Neural cell (in vitro differentiated cells): Measurements from ENCODE around the gene HOXC6. TPM values are rescaled to one million over a fixed set of nuclear protein-coding genes. Genes with fewer than 3 reads are reported as not detected.

ENCODE experiments used
- H2AFZ ChIP-seq: fragments of 200-600, 300-800 bp; sonication (generic), shearing (Covaris generic); 2 replicates; pipeline ENCODE4 v1.6.0; 2014; ENCODE audit warnings: low read depth, mild to moderate bottlenecking, antibody characterized with exemption, low read length, moderate library complexity
- H3F3A ChIP-seq: fragments of 200-600 bp; shearing (Covaris generic); 2 replicates; pipeline ENCODE4 v1.6.1; 2016; ENCODE audit warnings: mild to moderate bottlenecking, moderate library complexity, mixed read lengths, antibody characterized with exemption, low read length; ENCODE audit not compliant: insufficient read depth, poor library complexity, severe bottlenecking
- H3K27ac ChIP-seq: fragments of 200-600, 300-800 bp; sonication (generic), shearing (Covaris generic); 2 replicates; pipeline ENCODE4 v1.5.1; 2014; ENCODE audit warnings: mild to moderate bottlenecking, low read length, moderate library complexity
- H3K27me3 ChIP-seq: fragments of 300-800, 200-600 bp; sonication (generic), shearing (Covaris generic); 2 replicates; pipeline ENCODE4 v1.6.0; 2014; ENCODE audit warnings: mild to moderate bottlenecking, low read depth, low read length, moderate library complexity; ENCODE audit not compliant: insufficient read depth
- H3K36me3 ChIP-seq: fragments of 300-800, 200-600 bp; sonication (generic), shearing (Covaris generic); 2 replicates; pipeline ENCODE4 v1.5.1; 2014; ENCODE audit warnings: mild to moderate bottlenecking, antibody characterized with exemption, low read length, moderate library complexity; ENCODE audit not compliant: insufficient read depth
- H3K4me2 ChIP-seq: fragments of 300-800, 200-600 bp; sonication (generic), shearing (Covaris generic); 2 replicates; pipeline ENCODE4 v1.6.0; 2014; ENCODE audit warnings: mild to moderate bottlenecking, low read length
- H3K4me3 ChIP-seq: fragments of 300-800, 200-600 bp; sonication (generic), shearing (Covaris generic); 2 replicates; pipeline ENCODE4 v1.5.1; 2014; ENCODE audit warnings: mild to moderate bottlenecking, low read length, moderate library complexity
- H3K79me2 ChIP-seq: fragments of 200-600 bp; shearing (Covaris generic); replicated peaks from 2 replicates; pipeline ENCODE4 v1.6.0; 2014; ENCODE audit warnings: mild to moderate bottlenecking, low read length, moderate library complexity; ENCODE audit not compliant: insufficient read depth
- H3K9ac ChIP-seq: fragments of 300-800, 200-600 bp; sonication (generic), shearing (Covaris generic); 2 replicates; pipeline ENCODE4 v1.6.1; 2016; ENCODE audit warnings: mild to moderate bottlenecking, low read length, mixed read lengths
- H3K9me2 ChIP-seq: fragments of 200-600 bp; shearing (Covaris generic); 2 replicates; pipeline ENCODE4 v1.6.1; 2016; ENCODE audit warnings: mild to moderate bottlenecking, low read length, mixed read lengths; ENCODE audit not compliant: insufficient read depth
- H3K9me3 ChIP-seq: fragments of 200-600, 300-800 bp; sonication (generic), shearing (Covaris generic); 2 replicates; pipeline ENCODE4 v1.6.1; 2016; ENCODE audit warnings: mild to moderate bottlenecking, mixed run types, low read length, moderate library complexity, mixed read lengths
- H4K20me1 ChIP-seq: fragments of 200-600 bp; shearing (Covaris generic); 2 replicates; pipeline ENCODE4 v1.6.1; 2016; ENCODE audit warnings: mild to moderate bottlenecking, mixed run types; ENCODE audit not compliant: insufficient read depth
- CTCF ChIP-seq: fragments of 450-650 bp; IDR thresholded peaks from 2 replicates; pipeline ENCODE4 v1.5.1; 2014; ENCODE audit warnings: antibody characterized with exemption, mild to moderate bottlenecking, moderate library complexity; ENCODE audit not compliant: poor library complexity, severe bottlenecking
- EP300 ChIP-seq: fragments of 450-650 bp; conservative IDR thresholded peaks from 2 replicates; pipeline ENCODE4 v1.6.1; 2014; ENCODE audit warnings: antibody characterized with exemption, mild to moderate bottlenecking, moderate library complexity; ENCODE audit not compliant: poor library complexity, severe bottlenecking
- EZH2 ChIP-seq: fragments of 200-600, 300-800 bp; shearing (Covaris generic), sonication (generic); IDR thresholded peaks from 2 replicates; pipeline ENCODE4 v1.6.1; 2014; ENCODE audit warnings: antibody characterized with exemption, low read length, borderline replicate concordance, mild to moderate bottlenecking; ENCODE audit not compliant: insufficient read depth, poor library complexity, severe bottlenecking
- MXI1 ChIP-seq: fragments of 450-650 bp; conservative IDR thresholded peaks from 2 replicates; pipeline ENCODE4 v1.6.1; 2014; ENCODE audit warnings: antibody characterized with exemption, mild to moderate bottlenecking; ENCODE audit not compliant: poor library complexity, severe bottlenecking
- POLR2AphosphoS5 ChIP-seq: IDR thresholded peaks from 2 replicates; pipeline ENCODE4 v1.6.1; 2012
- SMC3 ChIP-seq: fragments of 450-650 bp; conservative IDR thresholded peaks from 2 replicates; pipeline ENCODE4 v1.6.1; 2014; ENCODE audit warnings: antibody characterized with exemption, mild to moderate bottlenecking, moderate library complexity; ENCODE audit not compliant: poor library complexity
- TAF1 ChIP-seq: IDR thresholded peaks from 2 replicates; pipeline ENCODE4 v1.6.1; 2012; ENCODE audit warnings: low read depth
- polyA plus RNA-seq: library from polyadenylated mRNA; depleted of rRNA; stranded (reverse); fragments of >200 nt; gene quantifications from 2 replicates; pipeline ENCODE4 v1.2.3, GENCODE V29; 2014
- TF ChIP-seq, protein P1 (sequence below): IDR thresholded peaks from 2 replicates; pipeline ENCODE4 v1.6.1; 2012; ENCODE audit warnings: borderline replicate concordance

HOXC6 gene
- polyA plus RNA-seq, 1 donor from 2014 or later = not detected

- TF ChIP-seq EP300 (no peak), POLR2AphosphoS5 (no peak), SMC3 (no peak), EZH2 (no peak), TAF1 (no peak), CTCF (no peak), MXI1 (no peak)
- TF ChIP-seq, protein P1, sequence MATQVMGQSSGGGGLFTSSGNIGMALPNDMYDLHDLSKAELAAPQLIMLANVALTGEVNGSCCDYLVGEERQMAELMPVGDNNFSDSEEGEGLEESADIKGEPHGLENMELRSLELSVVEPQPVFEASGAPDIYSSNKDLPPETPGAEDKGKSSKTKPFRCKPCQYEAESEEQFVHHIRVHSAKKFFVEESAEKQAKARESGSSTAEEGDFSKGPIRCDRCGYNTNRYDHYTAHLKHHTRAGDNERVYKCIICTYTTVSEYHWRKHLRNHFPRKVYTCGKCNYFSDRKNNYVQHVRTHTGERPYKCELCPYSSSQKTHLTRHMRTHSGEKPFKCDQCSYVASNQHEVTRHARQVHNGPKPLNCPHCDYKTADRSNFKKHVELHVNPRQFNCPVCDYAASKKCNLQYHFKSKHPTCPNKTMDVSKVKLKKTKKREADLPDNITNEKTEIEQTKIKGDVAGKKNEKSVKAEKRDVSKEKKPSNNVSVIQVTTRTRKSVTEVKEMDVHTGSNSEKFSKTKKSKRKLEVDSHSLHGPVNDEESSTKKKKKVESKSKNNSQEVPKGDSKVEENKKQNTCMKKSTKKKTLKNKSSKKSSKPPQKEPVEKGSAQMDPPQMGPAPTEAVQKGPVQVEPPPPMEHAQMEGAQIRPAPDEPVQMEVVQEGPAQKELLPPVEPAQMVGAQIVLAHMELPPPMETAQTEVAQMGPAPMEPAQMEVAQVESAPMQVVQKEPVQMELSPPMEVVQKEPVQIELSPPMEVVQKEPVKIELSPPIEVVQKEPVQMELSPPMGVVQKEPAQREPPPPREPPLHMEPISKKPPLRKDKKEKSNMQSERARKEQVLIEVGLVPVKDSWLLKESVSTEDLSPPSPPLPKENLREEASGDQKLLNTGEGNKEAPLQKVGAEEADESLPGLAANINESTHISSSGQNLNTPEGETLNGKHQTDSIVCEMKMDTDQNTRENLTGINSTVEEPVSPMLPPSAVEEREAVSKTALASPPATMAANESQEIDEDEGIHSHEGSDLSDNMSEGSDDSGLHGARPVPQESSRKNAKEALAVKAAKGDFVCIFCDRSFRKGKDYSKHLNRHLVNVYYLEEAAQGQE = no peak
- H3K27ac ChIP-seq = no peak overlapping the region
- H3K79me2 ChIP-seq = no peaks in the 10 kb centered on the region
- no peak overlapping the region for H2AFZ ChIP-seq
- no peak overlapping the region for H3K9ac ChIP-seq
- peak overlapping the region; percentile 62 for H3K4me3 ChIP-seq
- H4K20me1 ChIP-seq = no peaks in the 10 kb centered on the region
- H3K9me2 ChIP-seq = no peaks in the 10 kb centered on the region
- H3K27me3 ChIP-seq = peaks cover 98% of the 10 kb centered on the region
- H3F3A ChIP-seq = no peaks in the 10 kb centered on the region
- no peak overlapping the region for H3K4me2 ChIP-seq
- H3K9me3 ChIP-seq = no peaks in the 10 kb centered on the region
- H3K36me3 ChIP-seq = no peaks in the 10 kb centered on the region
These were observed 11.0 kb upstream of the HOXC6 start for GRCh38 chr12:54017027-54017788.

- Histone ChIP-seq H3K27me3 (peaks cover 98% of the 10 kb centered on the region), H4K20me1 (no peaks in the 10 kb centered on the region), H3K27ac (no peak overlapping the region), H3F3A (no peaks in the 10 kb centered on the region), H3K9me2 (no peaks in the 10 kb centered on the region), H3K4me3 (peak overlapping the region; percentile 62), H3K4me2 (no peak overlapping the region), H3K36me3 (no peaks in the 10 kb centered on the region), H2AFZ (no peak overlapping the region), H3K9ac (no peak overlapping the region), H3K9me3 (no peaks in the 10 kb centered on the region), H3K79me2 (no peaks in the 10 kb centered on the region)
- TF ChIP-seq EP300 = no peak
These were observed 10.3 kb upstream of the HOXC6 start for GRCh38 chr12:54017878-54018467.
